Fibroblast of gingiva (primary cell): Measurements from ENCODE around the gene CMYA5.
"Not testable (repeated sequence)": the region's sequence is repeated elsewhere in the genome, so short reads cannot be mapped to it uniquely, and the experiment has no call there.

Experiments used
- DNase-seq: peaks from one replicate; pipeline ENCODE4 v3.0.0-alpha.2; 2011; ENCODE audit warnings: low read depth

CMYA5 gene

GRCh38 chr5:79689541-79690466, at the start of gene CMYA5:
Gene CMYA5 (plus strand): TSS chr5:79689836. CDS start chr5:79689908, 72 bp downstream.
- peak; percentile 47 for DNase-seq

- DNase-seq: no peak
Observed at GRCh38 chr5:79640571-79641055, 49.0 kb upstream of the CMYA5 start.

- no peak for DNase-seq
Observed at GRCh38 chr5:79641414-79641813, 48.2 kb upstream of the CMYA5 start.

GRCh38 chr5:79642210-79642609, 47.4 kb upstream of the CMYA5 start:
- no peak for DNase-seq

GRCh38 chr5:79653843-79654242, 35.8 kb upstream of the CMYA5 start:
- no peak for DNase-seq

GRCh38 chr5:79663212-79663611, 26.4 kb upstream of the CMYA5 start:
- DNase-seq: no peak

GRCh38 chr5:79666758-79667157, 22.9 kb upstream of the CMYA5 start:
- no peak for DNase-seq

- DNase-seq: no peak
Observed at GRCh38 chr5:79672392-79672791, 17.2 kb upstream of the CMYA5 start.

GRCh38 chr5:79676354-79676753, 13.3 kb upstream of the CMYA5 start:
- not testable (repeated sequence) for DNase-seq

- DNase-seq: not testable (repeated sequence)
Observed at GRCh38 chr5:79682102-79682501, 7.5 kb upstream of the CMYA5 start.

GRCh38 chr5:79684782-79685181, 4.9 kb upstream of the CMYA5 start:
- no peak for DNase-seq

GRCh38 chr5:79685627-79686026, 4.0 kb upstream of the CMYA5 start:
- DNase-seq: no peak

GRCh38 chr5:79686799-79687198, 2.8 kb upstream of the CMYA5 start:
- no peak for DNase-seq

GRCh38 chr5:79687889-79688288, 1.7 kb upstream of the CMYA5 start:
- no peak for DNase-seq

- no peak for DNase-seq
Observed at GRCh38 chr5:79691007-79691406, 1.4 kb downstream of the CMYA5 start.

GRCh38 chr5:79692596-79692995, 3.0 kb downstream of the CMYA5 start:
- no peak for DNase-seq

- no peak for DNase-seq
Observed at GRCh38 chr5:79694183-79694582, 4.5 kb downstream of the CMYA5 start.

GRCh38 chr5:79694652-79695051, 5.0 kb downstream of the CMYA5 start:
- DNase-seq: no peak

GRCh38 chr5:79695526-79695925, 5.9 kb downstream of the CMYA5 start:
- no peak for DNase-seq

- DNase-seq: peak; percentile 56
Observed at GRCh38 chr5:79697222-79698170, 7.9 kb downstream of the CMYA5 start.

- no peak for DNase-seq
Observed at GRCh38 chr5:79699763-79700400, 10.2 kb downstream of the CMYA5 start.
